Activated CD4-positive, CD25-positive, alpha-beta regulatory T cell treated with anti-CD3 and anti-CD28 coated beads, Interleukin-2, amount 50 U/mL, for 24 hours (primary cell): ENCODE measurements around the gene SLC16A5.
"Not testable (repeated sequence)": the region's sequence is repeated elsewhere in the genome, so short reads cannot be mapped to it uniquely, and the experiment has no call there.

Experiments
- ATAC-seq, 2 donors: fragments of 150-1000 bp; cut with Tn5 transposase; one replicate each; pipeline ENCODE4 v1.10.0; 2021; ENCODE audit warnings: mild to moderate bottlenecking in 1 of 2, moderate library complexity in 1 of 2

The SLC16A5 gene

DNA sequence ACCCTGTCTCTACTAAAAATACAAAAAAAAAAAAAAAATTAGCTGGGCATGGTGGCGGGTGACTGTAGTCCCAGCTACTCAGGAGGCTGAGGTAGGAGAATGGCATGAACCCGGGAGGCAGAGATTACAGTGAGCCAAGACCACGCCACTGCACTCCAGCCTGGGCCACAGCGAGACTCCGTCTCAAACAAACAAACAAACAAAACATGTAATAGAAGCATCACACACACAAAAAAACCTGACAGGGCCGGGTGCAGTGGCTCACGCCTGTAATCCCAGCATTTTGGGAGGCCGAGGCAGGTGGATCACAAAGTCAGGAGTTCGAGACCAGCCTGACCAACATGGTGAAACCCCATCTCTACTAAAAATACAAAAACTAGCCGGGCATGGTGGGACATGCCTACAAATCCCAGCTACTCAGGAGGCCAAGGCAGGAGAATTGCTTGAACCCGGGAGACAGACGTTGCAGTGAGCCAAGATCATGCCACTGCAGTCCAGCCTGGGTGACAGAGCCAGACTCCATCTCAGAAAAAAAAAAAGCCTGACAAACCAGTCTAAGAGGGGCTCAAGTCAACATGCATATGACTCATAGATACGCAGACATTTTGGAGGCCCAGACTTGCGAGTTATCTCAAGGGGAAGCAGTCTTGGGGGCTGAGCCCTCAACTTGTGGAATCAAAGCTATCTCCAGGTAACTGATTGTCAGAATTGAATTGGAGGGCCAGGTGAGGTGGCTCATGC lies 46.0 kb downstream of the SLC16A5 start:
- not testable (repeated sequence) for ATAC-seq

DNA sequence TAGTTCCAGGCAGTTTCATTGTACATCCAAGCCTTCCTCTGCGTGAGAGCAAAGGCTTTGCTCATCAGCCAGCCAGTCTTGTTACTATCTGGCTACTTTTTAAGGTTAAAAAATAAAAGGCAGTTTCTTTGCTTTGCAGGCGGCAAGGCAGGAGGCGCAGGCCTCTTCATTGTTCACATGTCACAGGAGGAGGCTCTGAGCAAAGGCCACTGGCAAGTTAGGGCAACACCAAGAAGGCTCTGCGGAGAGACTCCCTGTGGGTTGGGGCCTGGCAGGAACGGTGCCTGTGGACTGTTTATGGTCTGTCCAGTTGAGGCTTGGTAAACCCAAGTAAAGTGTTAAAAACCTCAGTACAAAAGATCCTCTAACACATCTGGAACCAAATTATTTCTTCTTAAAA lies 47.7 kb downstream of the SLC16A5 start:
- no peak for ATAC-seq

DNA sequence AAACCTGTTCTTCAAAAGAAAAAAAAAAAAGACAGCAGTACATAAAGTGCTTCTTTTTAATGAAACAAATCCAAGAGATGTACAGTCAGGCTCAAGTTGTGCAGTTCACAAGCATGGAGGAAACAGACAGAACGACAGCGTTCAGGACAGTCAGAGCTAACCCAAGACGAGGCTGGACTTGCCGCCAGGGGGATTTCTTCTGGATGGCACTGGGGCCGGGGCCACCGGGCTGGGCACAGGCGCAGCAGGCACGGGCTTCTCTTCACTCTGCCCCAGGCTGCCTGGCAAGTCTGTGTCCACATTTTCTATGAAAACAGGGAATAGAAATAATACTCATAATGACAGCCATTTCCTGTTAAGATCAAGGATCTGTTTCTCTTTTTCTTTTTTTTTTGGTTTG lies 48.2 kb downstream of the SLC16A5 start:
- no peak for ATAC-seq

DNA sequence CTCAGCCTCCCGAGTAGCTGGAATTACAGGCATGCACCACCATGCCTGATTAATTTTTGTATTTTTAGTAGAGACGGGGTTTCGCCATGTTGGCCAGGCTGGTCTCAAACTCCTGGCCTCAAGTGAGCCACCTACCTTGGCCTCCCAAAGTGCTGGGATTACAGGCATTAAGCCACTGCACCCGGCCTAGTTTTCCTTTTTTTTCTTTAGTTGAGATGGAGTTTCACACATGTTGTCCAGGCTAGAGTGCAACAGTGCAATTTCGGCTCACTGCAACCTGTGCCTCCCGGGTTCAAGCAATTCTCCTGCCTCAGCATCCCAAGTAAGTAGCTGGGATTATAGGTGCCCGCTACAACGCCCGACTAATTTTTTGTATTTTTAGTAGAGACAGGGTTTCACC lies 50.0 kb downstream of the SLC16A5 start:
- ATAC-seq = not testable (repeated sequence)

DNA sequence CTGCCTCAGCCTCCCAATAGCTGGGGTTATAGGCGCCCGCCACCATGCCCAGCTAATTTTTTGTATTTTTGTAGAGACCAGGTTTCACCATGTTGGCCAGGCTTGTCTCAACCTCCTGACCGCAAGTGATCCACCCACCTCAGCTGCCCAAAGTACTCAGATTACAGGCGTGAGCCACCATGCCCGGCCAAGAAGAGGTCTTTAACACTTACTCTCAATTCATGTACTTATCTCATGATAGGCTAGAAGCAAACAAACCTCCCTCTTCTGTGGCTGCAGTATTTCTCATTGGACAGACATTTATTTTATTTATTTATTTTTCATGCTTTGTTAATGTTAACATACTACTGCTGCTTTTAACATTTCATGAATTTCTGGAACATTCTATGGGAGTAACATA lies 50.8 kb downstream of the SLC16A5 start:
- ATAC-seq = no peak

DNA sequence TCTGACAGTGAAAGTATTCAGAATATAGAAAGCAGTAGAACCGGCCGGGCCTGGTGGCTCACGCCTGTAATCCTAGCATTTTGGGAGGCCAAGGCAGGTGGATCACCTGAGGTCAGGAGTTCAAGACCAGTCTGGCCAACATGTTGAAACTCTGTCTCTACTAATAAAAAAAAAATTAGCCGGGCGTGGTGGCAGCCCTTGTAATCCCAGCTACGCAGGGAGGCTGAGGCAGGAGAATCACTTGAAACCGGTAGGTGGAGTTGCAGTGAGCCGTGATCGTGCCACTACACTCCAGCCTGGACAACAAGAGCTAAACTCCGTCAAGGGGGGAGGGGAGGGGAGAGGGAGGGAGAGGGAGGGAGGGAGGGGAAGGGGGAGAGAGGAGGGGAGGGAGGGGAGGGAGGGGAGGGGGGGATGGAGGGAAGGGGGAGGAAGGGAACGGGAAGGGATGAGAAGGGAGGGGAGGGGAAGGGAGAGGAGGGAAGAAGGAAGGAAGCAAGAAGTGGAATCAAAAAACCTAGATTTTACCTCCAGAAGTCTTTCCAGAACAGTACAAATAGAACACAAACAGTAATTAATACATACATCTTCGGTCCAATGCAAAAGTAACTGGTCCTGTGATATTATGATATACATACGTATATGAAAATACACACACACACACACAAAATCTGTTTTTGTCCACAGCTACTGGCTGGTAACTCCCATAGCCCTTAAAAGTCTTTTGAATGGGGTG lies 54.6 kb downstream of the SLC16A5 start:
- ATAC-seq = no peak

DNA sequence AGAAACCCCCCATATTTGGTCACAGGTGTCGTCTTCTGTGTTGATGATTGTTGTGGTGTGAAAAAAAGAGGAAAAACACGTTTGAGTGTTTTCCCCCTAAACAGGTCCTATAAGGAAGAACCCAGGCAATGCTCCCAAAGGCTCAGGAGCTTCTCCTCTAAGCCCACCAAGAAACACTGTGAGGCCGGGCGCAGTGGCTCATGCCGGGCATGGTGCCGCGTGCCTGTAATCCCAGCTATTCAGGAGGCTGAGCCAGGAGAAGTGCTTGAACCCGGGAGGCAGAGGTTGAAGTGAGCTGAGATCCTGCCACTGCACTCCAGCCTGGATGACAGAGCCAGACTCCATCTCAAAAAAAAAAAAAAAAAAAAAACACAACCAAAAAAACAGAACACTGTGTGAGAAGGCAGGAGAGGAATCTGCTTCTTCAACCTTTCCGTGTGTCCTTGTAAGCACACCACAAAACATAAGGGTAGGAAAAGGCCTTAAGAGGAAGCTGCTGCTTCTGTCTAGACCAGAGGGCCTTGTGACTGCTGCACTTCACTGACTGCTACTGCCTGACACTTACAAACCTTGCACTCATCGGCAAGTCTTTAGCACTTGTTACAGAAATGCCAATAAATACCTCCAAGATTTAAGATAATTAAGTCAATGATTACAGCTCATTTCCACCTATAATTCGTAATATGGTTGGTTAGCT lies 57.2 kb downstream of the SLC16A5 start:
- ATAC-seq = no peak

DNA sequence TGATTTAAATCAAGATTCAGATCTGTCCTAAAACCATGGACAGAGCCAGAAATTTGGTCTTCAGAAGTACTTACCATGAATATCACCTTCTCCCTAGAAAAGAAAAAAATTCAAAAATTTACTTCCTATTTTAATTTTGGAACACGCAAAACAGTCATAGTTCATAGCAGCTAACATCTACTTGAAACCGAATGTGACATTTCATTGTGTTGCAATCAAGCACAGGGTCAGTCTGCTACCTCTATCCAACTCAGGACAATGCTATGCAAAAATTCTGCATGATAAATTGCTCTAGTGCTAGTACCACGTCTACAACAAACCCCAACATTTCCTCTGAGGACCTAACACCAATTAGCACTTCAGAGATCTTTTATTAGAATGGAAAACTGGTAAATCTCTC lies 58.8 kb downstream of the SLC16A5 start:
- ATAC-seq = no peak

DNA sequence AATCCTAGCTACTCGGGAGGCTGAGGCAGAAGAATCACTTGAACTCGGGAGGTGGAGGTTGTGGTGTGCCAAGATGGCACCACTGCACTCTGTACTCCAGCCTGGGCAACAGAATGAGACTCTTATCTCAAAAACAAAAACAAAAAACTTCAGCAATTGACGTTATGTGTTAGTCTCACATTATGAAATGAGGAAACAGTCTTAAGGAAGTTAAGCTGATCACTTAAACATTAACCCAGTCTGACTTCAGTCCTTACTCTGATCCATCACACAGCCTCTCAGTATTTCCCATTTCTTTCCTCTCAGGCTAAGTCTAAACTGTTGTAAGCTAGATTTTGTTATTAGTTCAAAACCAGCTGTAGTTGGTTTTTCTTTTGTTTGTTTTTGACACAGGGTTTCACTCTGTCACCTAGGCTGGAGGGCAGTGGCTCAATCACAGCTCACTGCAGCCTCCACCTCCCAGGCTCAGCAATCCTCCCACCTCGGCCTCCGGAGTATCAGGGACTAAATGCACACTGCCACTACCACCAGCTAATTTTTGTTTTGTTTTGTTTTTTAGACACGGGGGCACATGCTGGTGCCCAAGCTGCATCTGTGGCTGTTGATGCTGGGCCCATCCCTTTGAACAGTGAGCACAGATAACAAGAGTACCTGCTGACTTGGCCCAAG lies 60.3 kb downstream of the SLC16A5 start:
- ATAC-seq = no peak

DNA sequence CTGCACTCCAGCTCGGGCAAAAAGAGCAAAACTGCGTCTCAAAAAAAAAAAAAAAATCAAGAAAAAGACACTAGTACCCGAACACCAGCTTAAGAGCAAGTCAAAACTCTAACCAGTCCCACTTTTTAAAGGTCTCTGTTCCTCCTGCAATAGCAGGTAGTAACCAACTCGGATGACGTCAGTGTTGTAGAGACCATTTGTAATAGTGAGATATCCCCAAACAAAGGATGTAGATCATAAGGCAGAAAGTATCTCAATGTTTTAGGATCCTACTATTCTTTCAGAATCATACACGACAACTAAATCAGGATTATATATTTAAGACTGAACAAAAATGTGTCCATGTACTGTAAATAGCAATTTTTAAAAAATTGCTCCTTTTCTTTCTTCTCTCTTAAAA lies 64.2 kb downstream of the SLC16A5 start:
- no peak for ATAC-seq

DNA sequence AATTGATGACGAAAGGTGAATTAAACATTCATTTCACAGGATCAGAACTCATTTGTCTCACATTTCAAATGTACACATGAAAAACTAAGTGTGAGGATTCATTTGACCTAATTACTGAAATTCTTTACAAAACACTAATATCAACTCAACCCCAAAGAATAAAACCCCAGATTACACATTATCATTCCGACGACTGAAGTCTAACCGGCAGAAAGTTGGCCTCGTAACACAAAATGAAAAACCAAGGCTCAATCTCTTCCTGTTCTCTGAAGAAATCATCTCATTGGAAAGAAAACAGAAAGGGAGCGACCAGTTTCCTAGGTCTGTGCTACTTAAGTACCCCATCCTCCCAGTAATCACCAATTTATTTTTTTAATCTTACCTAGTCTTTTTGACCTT lies 64.8 kb downstream of the SLC16A5 start:
- no peak for ATAC-seq

DNA sequence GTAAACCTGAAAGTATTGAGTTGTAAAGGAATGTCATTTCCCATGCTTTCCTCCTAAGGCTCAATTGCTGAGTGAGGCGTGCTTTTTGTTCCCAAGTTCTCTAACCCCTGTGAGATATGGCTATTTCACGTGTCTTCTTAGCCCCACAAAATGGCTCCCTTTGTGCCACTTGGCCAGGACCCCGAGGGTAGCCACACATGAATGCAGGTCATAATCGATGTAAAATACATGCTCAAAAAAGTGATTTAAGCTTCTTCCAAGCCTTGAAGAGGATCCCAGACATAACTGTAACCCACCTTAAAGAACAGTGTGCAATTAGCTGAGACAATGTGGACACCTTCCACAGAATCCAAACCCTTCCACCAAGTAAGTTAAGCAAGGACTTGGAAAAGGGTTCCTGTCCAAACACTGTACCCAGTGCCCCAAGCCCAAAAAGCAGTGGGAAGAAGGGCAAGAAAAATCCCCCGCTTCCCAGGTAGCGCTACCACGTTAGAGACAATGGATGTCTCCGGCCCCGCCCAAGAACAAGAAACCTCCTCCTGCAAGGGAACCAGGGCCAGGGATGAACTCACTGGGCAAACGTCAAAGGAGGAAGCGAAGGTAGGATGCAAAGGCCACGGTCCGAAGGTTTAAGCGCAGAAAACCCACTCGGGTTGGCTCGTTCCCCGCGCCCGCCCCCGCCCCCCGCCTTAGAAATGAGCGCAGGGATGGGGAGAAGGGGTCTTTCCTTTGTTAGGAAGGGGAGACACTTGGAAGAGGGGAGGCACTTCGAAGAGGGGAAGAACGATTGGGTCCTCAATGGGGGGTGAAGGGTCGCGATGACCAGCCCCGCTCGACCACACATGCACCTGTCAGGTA lies 65.4 kb downstream of the SLC16A5 start:
- ATAC-seq = no peak

DNA sequence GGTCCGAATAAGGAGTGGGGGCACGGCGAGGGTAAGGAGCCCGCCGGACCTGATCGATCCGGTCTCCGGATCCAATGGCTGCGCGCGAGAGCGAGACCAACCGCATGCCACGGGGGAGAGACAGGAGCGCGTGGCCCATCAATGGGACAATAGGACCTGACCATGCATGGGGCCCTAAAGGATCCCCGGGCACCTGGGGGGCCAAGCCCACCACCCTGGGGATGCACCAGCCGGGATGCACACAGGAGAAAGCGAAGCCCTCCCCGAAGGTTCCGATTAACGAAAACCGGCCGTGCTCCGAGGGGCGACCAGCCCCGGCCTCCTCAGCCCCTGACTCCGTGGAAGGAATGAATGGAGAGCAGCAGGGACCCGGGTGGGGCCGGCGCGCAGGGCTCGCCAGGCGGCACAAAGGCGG lies 66.0 kb downstream of the SLC16A5 start:
- peak in 1 of 2 donors; percentile 0 for ATAC-seq

DNA sequence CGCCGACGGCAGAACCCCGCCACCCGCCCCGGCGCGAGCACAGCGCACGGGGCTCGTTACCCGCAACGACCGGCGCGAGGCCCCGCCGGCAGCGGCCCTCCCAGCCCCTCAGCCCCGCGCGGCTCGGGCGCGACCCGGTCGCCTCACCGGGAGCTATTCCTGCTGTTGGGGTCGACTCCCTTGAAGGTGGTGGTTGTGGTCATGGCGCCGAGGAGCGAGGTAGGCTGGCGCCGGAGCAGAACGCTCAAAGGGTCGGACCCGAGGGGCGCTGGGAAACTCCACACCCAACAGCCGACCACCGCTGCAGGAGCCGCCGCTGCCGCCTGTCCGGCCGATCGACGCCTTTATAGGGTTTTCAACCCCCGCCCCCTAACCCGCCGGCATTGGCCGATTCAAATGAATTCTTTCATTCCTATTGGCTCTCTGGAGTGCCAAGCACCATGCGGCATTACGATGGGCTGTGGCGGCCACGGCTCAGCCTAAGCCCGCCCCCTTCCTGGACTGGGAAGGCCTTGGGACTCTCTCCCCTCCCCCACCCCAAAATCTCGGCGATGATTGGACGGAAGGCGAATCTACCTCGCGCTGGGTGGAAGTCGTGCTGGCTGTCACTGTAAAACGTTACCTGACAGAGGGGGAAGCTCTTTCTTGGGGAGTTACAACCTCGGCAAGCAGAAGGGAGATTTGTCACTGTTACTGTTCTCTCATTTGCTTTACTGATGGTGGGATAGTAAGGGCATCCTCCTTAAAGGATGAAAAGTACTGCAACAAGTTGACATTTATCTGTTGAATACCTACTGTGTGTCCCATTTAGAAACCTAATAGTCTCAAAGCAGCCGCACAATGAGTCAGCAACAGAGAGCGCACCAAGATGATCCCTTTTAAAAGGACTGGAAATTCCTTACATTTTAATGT lies 66.7 kb downstream of the SLC16A5 start, which contains the start of gene JPT1:
JPT1 (minus strand) TSS at position 318 of the 912 bp plus-strand sequence; CDS start at position 203, 115 bp downstream.
- peak; percentile 98 to 99 for ATAC-seq

DNA sequence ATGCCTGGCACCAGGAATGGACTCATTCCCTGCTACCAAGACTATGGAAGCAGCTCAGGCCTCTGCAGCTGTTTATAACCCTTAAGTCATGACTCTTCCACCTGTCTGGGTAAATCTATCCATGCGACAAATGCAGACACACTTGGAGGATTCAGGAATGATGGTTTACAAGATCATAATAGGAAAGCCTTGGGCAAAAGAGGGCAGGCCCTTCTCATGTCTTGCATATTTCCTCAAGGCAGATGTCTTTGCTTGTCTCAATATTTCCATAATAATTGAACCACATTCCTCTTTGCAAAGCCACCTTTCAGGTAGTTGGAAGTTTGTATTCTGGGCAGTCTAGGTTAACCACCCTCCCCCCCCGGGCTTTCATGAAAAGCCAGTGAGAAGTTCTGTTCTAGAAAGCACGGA lies 67.4 kb downstream of the SLC16A5 start:
- no peak for ATAC-seq
